ENCODE data around the gene RRP12.
"Not testable (repeated sequence)": the region's sequence is repeated elsewhere in the genome, so short reads cannot be mapped to it uniquely, and the experiment has no call there.

RRP12 gene, protein sequence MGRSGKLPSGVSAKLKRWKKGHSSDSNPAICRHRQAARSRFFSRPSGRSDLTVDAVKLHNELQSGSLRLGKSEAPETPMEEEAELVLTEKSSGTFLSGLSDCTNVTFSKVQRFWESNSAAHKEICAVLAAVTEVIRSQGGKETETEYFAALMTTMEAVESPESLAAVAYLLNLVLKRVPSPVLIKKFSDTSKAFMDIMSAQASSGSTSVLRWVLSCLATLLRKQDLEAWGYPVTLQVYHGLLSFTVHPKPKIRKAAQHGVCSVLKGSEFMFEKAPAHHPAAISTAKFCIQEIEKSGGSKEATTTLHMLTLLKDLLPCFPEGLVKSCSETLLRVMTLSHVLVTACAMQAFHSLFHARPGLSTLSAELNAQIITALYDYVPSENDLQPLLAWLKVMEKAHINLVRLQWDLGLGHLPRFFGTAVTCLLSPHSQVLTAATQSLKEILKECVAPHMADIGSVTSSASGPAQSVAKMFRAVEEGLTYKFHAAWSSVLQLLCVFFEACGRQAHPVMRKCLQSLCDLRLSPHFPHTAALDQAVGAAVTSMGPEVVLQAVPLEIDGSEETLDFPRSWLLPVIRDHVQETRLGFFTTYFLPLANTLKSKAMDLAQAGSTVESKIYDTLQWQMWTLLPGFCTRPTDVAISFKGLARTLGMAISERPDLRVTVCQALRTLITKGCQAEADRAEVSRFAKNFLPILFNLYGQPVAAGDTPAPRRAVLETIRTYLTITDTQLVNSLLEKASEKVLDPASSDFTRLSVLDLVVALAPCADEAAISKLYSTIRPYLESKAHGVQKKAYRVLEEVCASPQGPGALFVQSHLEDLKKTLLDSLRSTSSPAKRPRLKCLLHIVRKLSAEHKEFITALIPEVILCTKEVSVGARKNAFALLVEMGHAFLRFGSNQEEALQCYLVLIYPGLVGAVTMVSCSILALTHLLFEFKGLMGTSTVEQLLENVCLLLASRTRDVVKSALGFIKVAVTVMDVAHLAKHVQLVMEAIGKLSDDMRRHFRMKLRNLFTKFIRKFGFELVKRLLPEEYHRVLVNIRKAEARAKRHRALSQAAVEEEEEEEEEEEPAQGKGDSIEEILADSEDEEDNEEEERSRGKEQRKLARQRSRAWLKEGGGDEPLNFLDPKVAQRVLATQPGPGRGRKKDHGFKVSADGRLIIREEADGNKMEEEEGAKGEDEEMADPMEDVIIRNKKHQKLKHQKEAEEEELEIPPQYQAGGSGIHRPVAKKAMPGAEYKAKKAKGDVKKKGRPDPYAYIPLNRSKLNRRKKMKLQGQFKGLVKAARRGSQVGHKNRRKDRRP (N-terminal part only)

DNA sequence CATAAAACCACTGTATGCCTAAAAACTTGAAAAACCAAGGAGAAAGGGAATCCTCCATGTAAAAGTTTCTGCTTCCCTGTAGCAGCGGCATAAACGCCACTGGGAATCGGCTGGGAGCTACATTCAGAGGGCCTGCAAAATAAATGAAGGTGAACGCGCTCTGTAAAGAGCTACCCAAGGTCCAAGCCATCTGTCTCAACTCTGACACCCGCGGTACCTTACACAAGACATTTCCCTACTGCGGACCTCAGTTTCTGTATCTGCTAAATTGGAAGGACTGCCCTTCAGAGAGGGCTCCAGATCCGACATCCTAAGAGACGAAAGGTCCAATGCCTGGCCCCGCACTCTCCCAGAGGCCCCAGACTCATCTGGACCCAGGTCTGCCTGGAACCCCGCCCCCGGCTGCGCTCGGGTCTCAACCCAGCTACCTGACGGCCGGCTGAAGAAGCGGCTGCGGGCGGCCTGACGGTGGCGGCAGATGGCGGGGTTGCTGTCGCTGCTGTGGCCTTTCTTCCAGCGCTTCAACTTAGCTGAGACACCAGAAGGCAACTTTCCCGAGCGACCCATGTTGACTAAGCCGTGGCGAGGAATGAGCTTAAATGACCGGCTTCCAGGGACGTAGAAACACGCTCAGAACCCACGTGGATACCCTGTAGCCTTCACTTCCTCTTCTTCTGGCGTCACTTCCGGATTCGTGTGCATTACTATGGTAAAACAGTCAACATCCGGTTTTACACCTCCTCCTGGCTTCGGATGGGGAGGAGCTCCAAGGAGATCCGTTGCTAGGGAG is at the start of gene RRP12:
RRP12 (minus strand) TSS at position 676 of the 790 bp plus-strand sequence; CDS start at position 567, 109 bp downstream.
- DNase-seq (ENCODE audit: low spot score): peak; percentile 96

DNA sequence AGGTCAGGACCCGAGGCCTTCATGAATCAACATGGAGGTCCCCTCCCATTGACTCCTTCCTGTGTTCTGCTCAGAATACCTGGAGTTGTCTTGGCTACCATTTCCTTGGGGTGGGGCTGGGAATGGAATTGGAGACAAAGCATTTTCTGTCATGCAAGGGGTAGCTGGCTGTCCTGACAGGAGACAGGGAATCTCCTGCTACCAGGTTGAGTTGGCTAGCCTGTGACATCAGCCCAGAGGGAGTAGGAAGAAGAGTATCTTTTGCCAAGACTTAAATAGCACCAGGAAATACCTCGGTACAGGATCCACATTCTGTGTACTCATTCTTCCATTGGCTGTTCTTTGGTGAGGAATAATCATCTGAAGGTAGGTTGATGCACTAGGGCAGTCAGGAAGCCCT is 49.7 kb upstream of the RRP12 start:
- no peak for DNase-seq (ENCODE audit: low spot score)

DNA sequence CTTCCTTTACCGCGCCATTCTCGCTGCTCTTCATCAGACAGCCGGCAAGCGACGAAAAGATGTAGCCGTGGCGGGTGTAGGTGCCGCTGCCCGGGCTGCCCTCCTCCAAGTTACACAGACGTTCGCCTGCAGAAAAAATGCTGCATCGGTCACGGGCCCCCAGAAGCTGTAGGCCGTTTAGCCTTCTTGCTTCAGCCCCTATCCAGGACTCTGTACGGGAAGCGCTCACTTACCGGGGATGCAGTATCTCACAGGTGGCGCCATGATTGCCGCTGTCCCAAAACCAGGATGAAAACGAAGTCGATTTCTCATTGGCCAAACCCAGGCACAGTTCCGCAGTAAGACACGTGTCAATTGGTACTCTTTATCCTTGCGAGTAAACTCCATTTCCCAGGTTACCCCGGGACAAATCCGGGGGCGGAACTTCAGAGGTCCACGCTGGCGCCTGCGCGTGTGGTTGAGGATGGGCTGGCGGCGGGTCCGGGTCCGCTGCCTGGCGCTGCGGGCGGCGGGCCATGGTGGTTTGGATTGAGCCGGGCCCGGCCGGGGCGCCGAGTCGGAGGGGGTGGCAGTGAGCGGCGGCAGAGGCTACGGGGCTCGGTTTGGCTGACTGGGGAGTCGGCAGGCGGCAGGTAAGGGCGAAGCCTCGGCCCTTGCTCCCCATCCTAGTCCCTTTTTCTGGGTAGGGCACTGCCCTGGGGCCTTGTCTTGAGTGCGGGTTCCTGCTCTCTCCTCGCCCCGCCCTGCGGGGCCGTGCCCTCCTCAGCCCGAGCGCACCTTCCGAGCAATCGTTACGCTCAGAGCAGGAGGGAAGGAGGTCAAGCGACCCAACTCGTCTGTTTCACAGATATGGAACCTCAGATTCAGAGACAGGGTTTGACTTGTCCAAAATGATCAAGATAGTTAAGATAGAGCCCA is 44.8 kb upstream of the RRP12 start, which contains the start of the genes EXOSC1 and ZDHHC16:
EXOSC1 (minus strand) TSS at position 285 of the 918 bp plus-strand sequence; CDS start at position 264, 21 bp downstream.
ZDHHC16 (plus strand) TSS at position 454 of the 918 bp plus-strand sequence. CDS start 5,501 bp downstream, outside the sequence.
- DNase-seq (ENCODE audit: low spot score): peak; percentile 98

DNA sequence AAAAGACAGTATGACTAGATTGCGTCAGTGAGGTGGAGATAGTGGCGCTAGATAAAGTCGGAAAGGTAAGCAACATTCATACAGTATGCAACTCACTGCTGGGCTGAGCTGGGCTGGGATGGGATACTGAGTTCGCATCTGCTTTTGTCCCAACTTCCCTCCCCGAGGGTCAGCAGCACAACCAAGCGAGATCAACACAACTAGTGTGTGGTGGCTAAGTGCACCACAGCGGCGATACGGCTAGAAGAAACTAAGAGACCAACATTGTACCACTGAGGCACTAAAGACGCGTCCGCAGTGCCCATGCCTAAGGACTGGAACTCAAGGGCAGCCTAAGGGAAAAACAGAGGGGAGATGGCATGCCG is 44.2 kb upstream of the RRP12 start:
- no peak for DNase-seq (ENCODE audit: low spot score)

DNA sequence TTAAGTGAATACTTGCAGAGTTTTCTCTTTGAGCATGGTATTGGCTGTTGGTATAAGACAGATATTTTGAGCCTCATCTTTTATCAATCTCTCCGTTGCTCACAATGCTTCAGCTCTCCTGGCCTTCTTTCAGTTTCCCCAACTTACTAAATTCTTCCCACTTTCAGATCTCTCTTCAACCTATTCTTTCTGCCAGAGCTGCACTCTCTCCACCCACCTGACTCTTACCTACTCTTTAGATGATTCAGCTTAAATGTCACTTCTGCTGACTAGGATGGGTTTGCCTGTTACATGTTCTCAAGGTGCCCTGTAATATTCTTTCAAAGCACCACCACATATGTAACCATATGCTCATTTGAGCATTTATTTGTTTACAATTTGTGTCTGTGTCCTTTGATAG is 43.1 kb upstream of the RRP12 start:
- no peak for DNase-seq (ENCODE audit: low spot score)

DNA sequence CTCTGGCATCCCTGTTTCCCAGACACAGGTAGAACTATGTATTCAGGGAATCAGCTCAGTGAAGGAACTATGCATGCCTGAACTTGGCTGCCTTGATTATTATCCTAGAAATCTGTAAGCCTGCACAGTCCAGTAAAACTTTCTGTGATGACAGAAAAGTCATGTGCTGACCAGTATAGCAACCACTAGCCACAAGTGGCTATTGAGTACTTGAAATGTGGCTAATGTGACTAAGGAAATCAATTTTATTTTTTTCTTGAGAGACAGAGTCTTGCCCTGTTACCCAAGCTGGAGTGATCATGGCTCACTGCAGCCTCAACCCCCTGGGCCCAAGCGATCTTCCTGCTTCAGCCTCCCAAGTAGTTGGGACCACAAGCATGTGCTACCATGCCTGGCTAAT is 41.1 kb upstream of the RRP12 start:
- no peak for DNase-seq (ENCODE audit: low spot score)

DNA sequence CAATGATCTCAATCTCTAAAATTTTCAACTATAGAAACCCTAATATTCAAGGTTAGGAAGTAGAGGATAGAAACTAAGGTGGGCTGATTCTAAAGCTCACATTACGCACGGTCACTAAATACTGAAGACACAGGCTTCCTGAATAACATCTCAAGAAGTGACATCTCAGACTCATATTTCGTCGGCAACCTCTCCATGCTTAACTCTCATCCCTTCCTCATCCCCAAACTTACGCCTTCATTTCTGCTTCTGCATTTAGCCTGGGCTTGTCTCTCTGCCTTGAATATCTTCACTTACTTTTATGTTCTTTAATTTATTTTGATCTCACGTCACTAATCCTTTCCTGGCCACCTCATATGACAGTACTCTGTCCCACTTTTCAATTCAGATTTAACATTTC is 34.1 kb upstream of the RRP12 start:
- no peak for DNase-seq (ENCODE audit: low spot score)

DNA sequence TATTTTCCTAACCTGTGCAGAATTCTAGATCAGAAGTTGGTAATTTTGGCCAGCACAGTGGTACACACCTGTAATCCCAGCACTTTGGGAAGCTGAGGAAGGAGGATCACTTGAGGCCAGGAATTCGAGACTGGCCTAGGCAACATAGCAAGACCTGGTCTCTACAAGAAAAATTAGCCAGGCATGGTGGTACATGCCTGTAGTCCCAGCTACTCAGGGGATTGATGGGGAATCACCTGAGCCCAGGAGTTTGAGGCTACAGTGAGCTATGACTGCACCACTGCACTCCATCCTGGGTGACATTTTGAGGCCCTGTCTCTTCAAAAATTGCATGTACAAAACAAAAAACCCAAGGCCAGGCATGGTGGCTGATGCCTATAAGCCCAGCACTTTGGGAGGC is 33.4 kb upstream of the RRP12 start:
- no peak for DNase-seq (ENCODE audit: low spot score)

DNA sequence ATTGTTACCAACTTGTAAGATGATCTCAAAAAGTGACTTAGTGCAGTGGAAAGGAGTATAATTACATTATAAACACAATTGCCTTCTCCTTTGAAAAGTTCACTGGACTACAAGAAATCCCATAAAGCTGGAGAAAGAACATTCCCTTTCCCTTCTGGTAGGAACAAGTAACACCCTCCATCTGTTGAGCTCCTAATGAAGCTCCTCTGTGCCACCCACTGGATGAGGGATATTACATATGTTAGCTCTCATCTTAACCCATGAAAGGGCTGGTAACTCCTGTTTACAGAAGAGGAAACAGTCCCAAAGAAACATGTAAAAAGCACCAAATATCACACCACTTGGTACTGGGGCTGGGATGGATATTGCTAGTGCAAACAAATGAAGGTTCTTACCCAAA is 32.9 kb upstream of the RRP12 start:
- no peak for DNase-seq (ENCODE audit: low spot score)

DNA sequence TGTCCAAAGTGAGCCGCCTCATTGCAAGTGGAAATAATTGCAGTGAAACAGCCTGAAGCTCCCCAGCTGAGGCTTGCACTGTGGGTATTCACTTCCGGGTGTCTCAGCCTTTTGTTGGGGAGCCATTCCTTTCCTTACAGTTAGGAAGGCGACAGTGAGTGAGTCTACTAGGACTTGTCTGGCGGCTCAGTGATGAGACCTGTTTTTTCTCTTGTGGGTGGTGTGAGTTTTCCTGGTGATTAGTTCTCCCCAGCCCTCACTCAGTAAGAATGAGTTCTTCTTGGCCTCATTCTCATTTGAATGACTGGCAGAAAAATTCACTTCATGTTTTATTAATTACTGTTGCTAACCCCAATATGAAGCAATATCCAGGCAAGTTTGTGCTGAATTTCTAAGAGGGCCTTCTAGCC is 27.4 kb upstream of the RRP12 start:
- DNase-seq (ENCODE audit: low spot score): no peak

DNA sequence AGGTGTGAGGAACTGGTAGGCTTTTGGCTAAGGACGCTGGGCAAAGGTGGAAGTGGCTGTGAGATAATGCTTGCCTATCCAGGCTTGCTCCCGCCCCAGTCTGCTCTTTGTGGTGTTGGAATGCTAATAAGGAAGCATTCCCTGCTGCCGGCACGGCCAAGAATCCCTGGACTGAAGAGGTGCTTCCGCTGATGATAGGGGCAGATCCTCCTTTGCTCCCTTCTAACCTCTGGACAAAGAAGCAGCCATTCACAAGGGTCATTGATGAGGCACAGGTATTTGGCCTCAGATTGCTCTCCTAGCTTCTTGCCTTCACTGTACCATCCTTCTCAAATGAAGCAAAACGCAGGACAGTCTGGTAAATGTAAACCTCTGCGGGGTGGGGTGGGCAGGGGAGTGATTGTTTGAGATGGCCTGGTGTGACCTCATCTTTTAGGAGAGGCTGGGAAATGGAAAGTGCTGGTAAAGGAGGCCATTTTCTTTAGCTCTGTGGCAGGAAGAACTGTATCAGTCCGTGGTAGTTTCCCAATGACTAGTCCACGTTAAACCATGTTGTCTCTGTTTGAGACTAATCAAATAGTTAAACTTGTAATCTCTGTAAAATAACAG is 26.5 kb upstream of the RRP12 start:
- no peak for DNase-seq (ENCODE audit: low spot score)

DNA sequence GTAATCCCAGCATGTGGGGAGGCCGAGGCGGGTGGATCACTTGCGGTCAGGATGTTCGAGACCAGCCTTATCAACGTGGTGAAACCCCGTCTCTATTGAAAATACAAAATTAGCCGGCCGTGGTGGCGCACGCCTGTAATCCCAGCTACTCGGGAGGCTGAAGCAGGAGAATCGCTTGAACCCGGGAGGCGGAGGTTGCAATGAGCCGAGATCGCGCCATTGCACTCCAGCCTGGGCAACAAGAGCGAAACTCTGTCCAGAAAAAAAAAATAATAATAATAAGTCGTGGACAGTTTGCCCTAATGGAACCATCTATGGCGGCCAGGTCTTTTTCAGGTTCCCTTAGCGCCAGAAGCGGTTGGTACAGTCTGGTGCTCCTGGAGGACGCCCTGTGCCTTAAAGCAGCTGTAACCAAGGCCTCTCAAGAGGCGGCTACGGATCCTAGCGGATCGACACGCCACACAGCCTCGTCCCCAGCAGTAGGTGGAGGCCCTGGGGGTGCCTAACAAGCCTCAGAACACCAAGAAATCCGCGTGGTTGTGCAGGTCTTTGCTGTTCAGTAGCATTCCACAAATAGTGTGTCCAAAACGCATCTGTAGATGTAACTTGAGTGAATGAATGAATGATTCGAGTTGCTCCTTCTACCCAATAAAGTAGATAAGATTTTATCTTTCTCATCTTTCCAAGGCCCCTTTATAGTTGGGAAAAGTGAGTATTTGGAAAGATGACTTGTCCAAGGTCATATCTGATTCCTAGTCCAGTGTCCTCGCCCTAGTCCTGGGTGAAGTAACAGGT is 25.8 kb upstream of the RRP12 start:
- no peak for DNase-seq (ENCODE audit: low spot score)

DNA sequence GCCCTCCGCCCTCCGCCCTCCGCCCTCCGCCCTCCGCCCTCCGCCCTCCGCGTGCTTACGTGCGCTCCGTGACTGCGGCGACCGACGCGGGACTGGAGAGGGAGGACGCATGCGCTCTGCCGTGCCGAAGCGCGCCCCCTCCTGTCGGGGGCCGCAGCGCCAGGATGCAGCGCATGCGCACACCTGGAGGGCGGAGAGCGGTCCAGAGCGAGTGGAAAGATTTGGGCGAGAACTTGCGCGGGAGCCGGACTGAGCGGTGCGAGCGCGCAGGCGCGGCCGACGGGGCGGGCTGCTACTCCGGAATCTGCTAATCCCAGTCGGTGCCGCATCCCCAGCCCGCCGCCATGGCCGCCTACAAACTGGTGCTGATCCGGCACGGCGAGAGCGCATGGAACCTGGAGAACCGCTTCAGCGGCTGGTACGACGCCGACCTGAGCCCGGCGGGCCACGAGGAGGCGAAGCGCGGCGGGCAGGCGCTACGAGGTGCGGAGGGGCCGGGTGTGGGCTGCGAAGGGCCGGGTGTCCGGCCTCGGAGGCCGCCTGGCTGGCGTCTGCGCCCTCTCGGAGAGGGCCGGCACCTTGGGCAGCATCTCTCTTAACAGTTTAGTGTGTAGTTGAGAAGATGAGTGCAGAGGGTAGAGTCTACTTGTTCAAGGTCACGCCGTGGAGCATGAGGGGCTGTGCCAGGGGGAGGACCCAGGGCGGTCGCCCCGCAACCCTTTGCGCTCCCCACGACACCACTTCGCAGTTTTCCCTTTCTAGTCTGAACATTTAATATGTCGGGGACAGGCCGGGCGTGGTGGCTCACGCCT is 25.0 kb upstream of the RRP12 start, which contains the start of gene PGAM1:
PGAM1 (plus strand) TSS at position 228 of the 812 bp plus-strand sequence; CDS start at position 345, 117 bp downstream.
- DNase-seq (ENCODE audit: low spot score): peak; percentile 100

DNA sequence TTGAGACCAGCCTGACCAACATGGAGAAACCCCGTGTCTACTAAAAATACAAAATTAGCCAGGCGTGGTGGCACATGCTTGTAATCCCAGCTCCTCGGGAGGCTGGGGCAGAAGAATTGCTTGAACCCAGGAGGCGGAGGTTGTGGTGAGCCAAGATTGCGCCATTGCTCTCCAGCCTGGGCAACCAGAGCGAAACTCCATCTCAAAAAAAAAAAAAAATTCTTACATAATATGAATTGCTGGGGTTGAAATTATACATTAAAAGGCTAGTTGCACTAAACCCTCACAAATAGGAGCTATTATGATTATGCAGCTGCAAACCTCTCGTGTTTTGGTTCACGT is 22.6 kb upstream of the RRP12 start:
- DNase-seq (ENCODE audit: low spot score): not testable (repeated sequence)

DNA sequence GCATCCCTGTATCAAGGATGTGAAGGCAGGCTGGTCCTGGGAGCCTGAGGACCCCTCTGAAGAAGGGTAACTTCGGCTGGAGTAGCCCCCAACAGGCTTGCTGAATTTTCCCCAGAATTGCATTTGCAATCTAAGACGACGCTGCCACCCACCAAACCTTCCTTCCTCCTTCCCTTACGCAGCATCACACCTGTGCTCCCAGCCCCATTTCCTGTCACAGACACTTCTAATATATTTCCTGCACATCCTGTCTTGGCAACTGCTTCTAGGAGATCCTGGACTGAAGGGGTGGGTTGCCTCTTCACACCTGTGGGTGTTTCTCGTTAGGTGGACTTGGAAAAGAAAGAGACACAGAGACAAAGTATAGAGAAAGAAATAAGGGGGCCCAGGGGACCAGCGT is 15.4 kb upstream of the RRP12 start:
- no peak for DNase-seq (ENCODE audit: low spot score)

DNA sequence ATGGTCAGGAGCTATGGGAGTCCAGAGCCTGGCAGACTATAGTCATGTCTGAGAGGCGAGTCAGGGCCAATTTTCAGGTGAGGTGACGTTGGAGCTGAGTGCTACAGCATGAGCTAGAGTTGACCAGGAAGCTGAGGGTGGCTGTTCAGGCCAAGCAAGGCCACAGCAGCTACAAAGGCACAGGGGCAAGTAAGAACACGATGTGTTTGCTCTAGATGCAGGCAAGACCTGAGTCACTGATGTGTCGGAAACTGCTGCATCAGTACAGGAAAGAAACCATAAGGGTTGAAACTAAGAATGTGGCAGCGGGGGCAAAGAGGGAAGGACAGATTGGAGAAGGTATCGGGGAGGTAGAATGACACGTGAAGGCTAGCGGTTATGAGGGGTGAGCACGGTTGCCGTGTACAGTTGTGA is 11.8 kb upstream of the RRP12 start:
- DNase-seq (ENCODE audit: low spot score): no peak

DNA sequence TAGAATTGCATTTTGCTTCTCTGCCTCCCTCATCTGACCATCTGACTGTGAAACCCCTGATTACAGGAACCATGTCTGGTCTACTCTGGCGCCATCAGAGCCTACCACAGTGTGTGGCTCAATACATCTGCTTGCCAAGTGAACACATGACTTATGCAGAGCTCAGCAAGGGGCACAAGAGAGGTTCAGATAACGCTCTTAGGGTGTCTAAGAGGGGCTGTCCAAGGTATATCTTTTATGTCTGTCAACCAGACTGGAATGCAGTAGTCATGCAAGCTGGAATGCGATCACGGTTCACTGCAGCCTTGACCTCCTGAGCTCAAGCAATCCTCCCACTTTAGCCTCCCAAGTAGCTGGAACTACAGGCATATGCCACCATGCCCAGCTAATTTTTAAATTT is 10.3 kb upstream of the RRP12 start:
- DNase-seq (ENCODE audit: low spot score): no peak

DNA sequence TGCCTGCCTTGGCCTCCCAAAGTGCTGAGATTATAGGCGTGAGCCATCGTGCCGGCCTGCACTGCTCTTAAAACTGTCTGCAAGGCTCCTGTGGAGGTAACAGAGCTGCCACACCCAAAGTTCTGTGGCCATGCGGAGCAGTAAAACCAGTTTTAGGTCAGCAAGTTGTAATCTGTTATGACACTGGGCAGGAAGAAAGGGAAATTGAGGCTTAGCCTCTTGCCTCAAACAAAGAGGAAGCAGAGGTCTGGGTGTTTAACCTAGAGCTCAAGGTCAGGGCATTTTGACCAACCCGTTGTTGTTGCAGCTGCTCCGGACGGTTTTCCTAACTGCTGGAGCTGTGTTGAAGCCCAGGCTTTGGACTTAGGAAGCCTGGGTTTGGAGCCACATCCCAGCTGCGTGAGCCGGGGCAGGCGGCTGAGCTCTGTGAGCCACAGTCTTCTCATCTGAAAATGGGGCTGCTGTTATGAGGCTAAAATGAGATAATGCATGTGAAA is 7.4 kb upstream of the RRP12 start:
- DNase-seq (ENCODE audit: low spot score): no peak
